Keratinocyte (primary cell): ENCODE data around the gene SPTBN1.

Experiments
- CTCF ChIP-seq, 3 experiments: IDR thresholded peaks in 1 of 3; conservative IDR thresholded peaks in 1 of 3; optimal IDR thresholded peaks in 1 of 3; 2 replicates in 2 of 3; 3 replicates in 1 of 3; pipeline versions ENCODE3 to v1.5.1; 2011; ENCODE audit warnings: low read length in 3 of 3, mild to moderate bottlenecking in 3 of 3, moderate library complexity in 2 of 3, control low read depth in 1 of 3, inconsistent platforms in 1 of 3; ENCODE audit not compliant: insufficient read depth in 2 of 3; ENCODE audit errors: extremely low read depth in 1 of 3
- EZH2 ChIP-seq: IDR thresholded peaks from one replicate; pipeline ENCODE4 v1.6.1; 2012; ENCODE audit warnings: inconsistent platforms, mild to moderate bottlenecking, low read length, moderate library complexity

DNA sequence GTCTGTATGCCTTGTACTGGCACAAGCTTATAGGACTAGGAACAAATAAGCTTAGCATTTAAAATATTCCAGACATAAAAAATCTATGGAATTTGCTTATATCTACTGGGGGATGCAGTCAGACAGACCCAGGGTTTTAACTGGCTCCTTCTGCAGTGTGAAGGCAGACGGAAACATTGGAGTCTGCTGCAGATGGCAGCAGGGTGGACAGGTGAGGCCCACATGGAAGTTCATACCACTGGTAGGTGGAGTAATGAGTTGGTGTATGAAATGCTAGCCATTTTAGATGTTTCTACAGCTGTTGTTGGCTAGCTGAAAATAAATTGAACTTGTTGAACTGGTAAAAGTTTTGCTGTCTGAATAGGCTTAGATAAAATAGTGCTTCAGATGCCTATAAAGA lies 17.7 kb downstream of the SPTBN1 start:
- no peak for TF ChIP-seq CTCF (optimal IDR thresholded peaks at IDR 0.05 in 1 of 3, IDR thresholded peaks at IDR 0.05 in 1 of 3, conservative IDR thresholded peaks at IDR 0.05 in 1 of 3; ENCODE audit: extremely low read depth in 1 of 3, insufficient read depth in 2 of 3, low read length in 3 of 3)
- TF ChIP-seq EZH2: no peak
